ENCODE data around the gene CP. TPM values are rescaled to one million over a fixed set of nuclear protein-coding genes. Genes with fewer than 3 reads are reported as not detected.

The CP gene
- total and polyA plus RNA-seq, 9 of the 15 experiments (the other 6 are each of a cell fraction or from before 2014, with no cell fraction given), result 0.30 to 0.75 TPM; not detected in 7

DNA sequence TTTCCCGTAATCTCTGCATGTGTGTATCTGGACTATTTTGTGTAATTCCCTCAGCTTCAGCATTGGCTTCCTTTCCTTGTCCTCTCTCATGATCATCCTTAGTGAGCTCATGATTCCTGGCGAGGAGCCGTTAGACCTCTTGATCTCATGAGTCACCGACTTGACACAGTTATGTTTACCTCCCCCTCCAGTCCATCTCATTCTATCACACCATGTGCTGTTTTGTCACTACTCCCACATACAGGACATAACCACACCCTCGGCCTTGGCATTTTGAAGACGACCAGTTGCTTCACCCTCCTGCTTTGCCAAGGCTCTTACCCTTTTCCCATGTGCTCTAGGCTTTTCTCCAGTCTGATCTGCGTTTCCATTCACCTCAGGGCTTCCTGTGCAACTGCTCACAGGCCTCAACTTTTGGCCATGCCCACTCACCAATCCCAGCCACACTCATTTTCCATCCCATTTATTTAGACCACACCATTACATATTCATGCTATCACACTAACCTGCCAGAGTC is 41.5 kb downstream of the CP start (continued):
- TF ChIP-seq, protein P1, sequence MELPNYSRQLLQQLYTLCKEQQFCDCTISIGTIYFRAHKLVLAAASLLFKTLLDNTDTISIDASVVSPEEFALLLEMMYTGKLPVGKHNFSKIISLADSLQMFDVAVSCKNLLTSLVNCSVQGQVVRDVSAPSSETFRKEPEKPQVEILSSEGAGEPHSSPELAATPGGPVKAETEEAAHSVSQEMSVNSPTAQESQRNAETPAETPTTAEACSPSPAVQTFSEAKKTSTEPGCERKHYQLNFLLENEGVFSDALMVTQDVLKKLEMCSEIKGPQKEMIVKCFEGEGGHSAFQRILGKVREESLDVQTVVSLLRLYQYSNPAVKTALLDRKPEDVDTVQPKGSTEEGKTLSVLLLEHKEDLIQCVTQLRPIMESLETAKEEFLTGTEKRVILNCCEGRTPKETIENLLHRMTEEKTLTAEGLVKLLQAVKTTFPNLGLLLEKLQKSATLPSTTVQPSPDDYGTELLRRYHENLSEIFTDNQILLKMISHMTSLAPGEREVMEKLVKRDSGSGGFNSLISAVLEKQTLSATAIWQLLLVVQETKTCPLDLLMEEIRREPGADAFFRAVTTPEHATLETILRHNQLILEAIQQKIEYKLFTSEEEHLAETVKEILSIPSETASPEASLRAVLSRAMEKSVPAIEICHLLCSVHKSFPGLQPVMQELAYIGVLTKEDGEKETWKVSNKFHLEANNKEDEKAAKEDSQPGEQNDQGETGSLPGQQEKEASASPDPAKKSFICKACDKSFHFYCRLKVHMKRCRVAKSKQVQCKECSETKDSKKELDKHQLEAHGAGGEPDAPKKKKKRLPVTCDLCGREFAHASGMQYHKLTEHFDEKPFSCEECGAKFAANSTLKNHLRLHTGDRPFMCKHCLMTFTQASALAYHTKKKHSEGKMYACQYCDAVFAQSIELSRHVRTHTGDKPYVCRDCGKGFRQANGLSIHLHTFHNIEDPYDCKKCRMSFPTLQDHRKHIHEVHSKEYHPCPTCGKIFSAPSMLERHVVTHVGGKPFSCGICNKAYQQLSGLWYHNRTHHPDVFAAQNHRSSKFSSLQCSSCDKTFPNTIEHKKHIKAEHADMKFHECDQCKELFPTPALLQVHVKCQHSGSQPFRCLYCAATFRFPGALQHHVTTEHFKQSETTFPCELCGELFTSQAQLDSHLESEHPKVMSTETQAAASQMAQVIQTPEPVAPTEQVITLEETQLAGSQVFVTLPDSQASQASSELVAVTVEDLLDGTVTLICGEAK (IDR thresholded peaks at IDR 0.05), result no peak
- TF ChIP-seq, protein P1 (CRISPR knock-in tag; IDR thresholded peaks at IDR 0.05), result no peak
- TF ChIP-seq, protein P2, sequence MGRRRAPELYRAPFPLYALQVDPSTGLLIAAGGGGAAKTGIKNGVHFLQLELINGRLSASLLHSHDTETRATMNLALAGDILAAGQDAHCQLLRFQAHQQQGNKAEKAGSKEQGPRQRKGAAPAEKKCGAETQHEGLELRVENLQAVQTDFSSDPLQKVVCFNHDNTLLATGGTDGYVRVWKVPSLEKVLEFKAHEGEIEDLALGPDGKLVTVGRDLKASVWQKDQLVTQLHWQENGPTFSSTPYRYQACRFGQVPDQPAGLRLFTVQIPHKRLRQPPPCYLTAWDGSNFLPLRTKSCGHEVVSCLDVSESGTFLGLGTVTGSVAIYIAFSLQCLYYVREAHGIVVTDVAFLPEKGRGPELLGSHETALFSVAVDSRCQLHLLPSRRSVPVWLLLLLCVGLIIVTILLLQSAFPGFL (CRISPR knock-in tag; IDR thresholded peaks at IDR 0.05), result no peak
- TF ChIP-seq TEAD2 (tag; IDR thresholded peaks at IDR 0.05) (0 out of 2 replicates have a peak, but pooled peaks have one; percentile 3), MCM7 (IDR thresholded peaks at IDR 0.05) (no peak), COPS2 (conservative IDR thresholded peaks at IDR 0.05) (no peak), DDX20 (tag; IDR thresholded peaks at IDR 0.05; ENCODE audit: low read depth) (no peak), RBM39 (optimal IDR thresholded peaks at IDR 0.05; ENCODE audit: low read depth, low read length) (no peak), SMARCA4 (IDR thresholded peaks at IDR 0.05) (peak; percentile 91), SETDB1 (IDR thresholded peaks at IDR 0.05; ENCODE audit: low read length) (no peak), ZNF77 (CRISPR knock-in tag; IDR thresholded peaks at IDR 0.05) (no peak), KHSRP (IDR thresholded peaks at IDR 0.05) (no peak)
- TF ChIP-seq, protein P3, sequence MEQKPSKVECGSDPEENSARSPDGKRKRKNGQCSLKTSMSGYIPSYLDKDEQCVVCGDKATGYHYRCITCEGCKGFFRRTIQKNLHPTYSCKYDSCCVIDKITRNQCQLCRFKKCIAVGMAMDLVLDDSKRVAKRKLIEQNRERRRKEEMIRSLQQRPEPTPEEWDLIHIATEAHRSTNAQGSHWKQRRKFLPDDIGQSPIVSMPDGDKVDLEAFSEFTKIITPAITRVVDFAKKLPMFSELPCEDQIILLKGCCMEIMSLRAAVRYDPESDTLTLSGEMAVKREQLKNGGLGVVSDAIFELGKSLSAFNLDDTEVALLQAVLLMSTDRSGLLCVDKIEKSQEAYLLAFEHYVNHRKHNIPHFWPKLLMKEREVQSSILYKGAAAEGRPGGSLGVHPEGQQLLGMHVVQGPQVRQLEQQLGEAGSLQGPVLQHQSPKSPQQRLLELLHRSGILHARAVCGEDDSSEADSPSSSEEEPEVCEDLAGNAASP (IDR thresholded peaks at IDR 0.05), result no peak
- TF ChIP-seq, protein P4, sequence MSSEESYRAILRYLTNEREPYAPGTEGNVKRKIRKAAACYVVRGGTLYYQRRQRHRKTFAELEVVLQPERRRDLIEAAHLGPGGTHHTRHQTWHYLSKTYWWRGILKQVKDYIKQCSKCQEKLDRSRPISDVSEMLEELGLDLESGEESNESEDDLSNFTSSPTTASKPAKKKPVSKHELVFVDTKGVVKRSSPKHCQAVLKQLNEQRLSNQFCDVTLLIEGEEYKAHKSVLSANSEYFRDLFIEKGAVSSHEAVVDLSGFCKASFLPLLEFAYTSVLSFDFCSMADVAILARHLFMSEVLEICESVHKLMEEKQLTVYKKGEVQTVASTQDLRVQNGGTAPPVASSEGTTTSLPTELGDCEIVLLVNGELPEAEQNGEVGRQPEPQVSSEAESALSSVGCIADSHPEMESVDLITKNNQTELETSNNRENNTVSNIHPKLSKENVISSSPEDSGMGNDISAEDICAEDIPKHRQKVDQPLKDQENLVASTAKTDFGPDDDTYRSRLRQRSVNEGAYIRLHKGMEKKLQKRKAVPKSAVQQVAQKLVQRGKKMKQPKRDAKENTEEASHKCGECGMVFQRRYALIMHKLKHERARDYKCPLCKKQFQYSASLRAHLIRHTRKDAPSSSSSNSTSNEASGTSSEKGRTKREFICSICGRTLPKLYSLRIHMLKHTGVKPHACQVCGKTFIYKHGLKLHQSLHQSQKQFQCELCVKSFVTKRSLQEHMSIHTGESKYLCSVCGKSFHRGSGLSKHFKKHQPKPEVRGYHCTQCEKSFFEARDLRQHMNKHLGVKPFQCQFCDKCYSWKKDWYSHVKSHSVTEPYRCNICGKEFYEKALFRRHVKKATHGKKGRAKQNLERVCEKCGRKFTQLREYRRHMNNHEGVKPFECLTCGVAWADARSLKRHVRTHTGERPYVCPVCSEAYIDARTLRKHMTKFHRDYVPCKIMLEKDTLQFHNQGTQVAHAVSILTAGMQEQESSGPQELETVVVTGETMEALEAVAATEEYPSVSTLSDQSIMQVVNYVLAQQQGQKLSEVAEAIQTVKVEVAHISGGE (CRISPR knock-in tag; IDR thresholded peaks at IDR 0.05), result 0 out of 6 replicates have a peak, but pooled peaks of 1 of the 3 experiments have one; percentile 38
